GM15510 (cell line): Measurements from ENCODE around the gene CFDP1.

Experiments
- POLR2A ChIP-seq: IDR thresholded peaks from 3 replicates; pipeline ENCODE4 v1.6.1; 2011; ENCODE audit warnings: borderline replicate concordance; ENCODE audit not compliant: insufficient read length; ENCODE audit errors: extremely low read depth

Gene CFDP1

GRCh38 chr16:75423723-75424104 is 9.6 kb downstream of the CFDP1 start:
- TF ChIP-seq POLR2A, result no peak

- TF ChIP-seq POLR2A, result no peak
These were observed 11.5 kb downstream of the CFDP1 start for GRCh38 chr16:75421820-75422126.

GRCh38 chr16:75420987-75421819 is 12.1 kb downstream of the CFDP1 start:
- peak; percentile 41 for TF ChIP-seq POLR2A

- TF ChIP-seq POLR2A, result no peak
These were observed 16.3 kb downstream of the CFDP1 start for GRCh38 chr16:75416904-75417565.

- TF ChIP-seq POLR2A, result no peak
These were observed 18.0 kb downstream of the CFDP1 start for GRCh38 chr16:75415169-75415905.

- TF ChIP-seq POLR2A, result no peak
These were observed 19.4 kb downstream of the CFDP1 start for GRCh38 chr16:75413951-75414350.

- TF ChIP-seq POLR2A, result no peak
These were observed 26.4 kb downstream of the CFDP1 start for GRCh38 chr16:75406943-75407342.

- no peak for TF ChIP-seq POLR2A
These were observed 30.4 kb downstream of the CFDP1 start for GRCh38 chr16:75402821-75403475.

- no peak for TF ChIP-seq POLR2A
These were observed 31.0 kb downstream of the CFDP1 start for GRCh38 chr16:75402159-75402820.

GRCh38 chr16:75401691-75402090 is 31.6 kb downstream of the CFDP1 start:
- TF ChIP-seq POLR2A, result no peak

- TF ChIP-seq POLR2A, result no peak
These were observed 35.0 kb downstream of the CFDP1 start for GRCh38 chr16:75398333-75398732.

- no peak for TF ChIP-seq POLR2A
These were observed 38.4 kb downstream of the CFDP1 start for GRCh38 chr16:75394941-75395340.

- no peak for TF ChIP-seq POLR2A
These were observed 40.4 kb downstream of the CFDP1 start for GRCh38 chr16:75392906-75393305.

- no peak for TF ChIP-seq POLR2A
These were observed 42.2 kb downstream of the CFDP1 start for GRCh38 chr16:75390926-75391653.

- no peak for TF ChIP-seq POLR2A
These were observed 44.1 kb downstream of the CFDP1 start for GRCh38 chr16:75389096-75389690.
